Left ventricle myocardium inferior (tissue), 1 donor: ENCODE results near the gene LRMDA. TPM values are rescaled to one million over a fixed set of nuclear protein-coding genes. Genes with fewer than 3 reads are reported as not detected.

Experiments
- DNase-seq: peaks from one replicate; pipeline ENCODE4 v3.0.0-alpha.2; 2020
- H3K27ac ChIP-seq: fragments of 200-600 bp; replicated peaks from 2 replicates; pipeline ENCODE4 v1.8.0; 2021
- H3K27me3 ChIP-seq: fragments of 200-600 bp; 2 replicates; pipeline ENCODE4 v1.8.0; 2021; ENCODE audit warnings: low read depth
- H3K36me3 ChIP-seq: fragments of 200-600 bp; 2 replicates; pipeline ENCODE4 v1.8.0; 2021
- H3K4me1 ChIP-seq: fragments of 200-600 bp; 2 replicates; pipeline ENCODE4 v1.8.0; 2021
- H3K4me3 ChIP-seq: fragments of 200-600 bp; 2 replicates; pipeline ENCODE4 v1.8.0; 2021; ENCODE audit warnings: mild to moderate bottlenecking, moderate library complexity
- H3K9me3 ChIP-seq: fragments of 200-600 bp; replicated peaks from 2 replicates; pipeline ENCODE4 v1.8.0; 2021
- CTCF ChIP-seq: fragments of 200-600 bp; IDR thresholded peaks from 2 replicates; pipeline ENCODE4 v1.8.0; 2021; ENCODE audit warnings: antibody characterized with exemption, mild to moderate bottlenecking, borderline replicate concordance
- intact Hi-C: fragments of 100-400 bp; cut with micrococcal nuclease; formaldehyde crosslinking; loops from one replicate; pipeline ENCODE4 v1.11.0; 2022
- total RNA-seq: library from RNA; stranded (reverse); fragmentation: NEBNext Ultra II Directional; extraction: Animal tissue kit (Norgen Biotek cat#: 25700); gene quantifications from one replicate; pipeline ENCODE4 v1.2.1, GENCODE V29; 2021
- donor health status: DM: no; HTN: yes; CAD: no; lungs with severe emphysema.

Gene LRMDA
- total RNA-seq, 1 donor from 2014 or later, result 18.7 TPM

GRCh38 chr10:75858339-75858738 is 426.9 kb downstream of the LRMDA start:
- Histone ChIP-seq H3K36me3 (no peaks in the 10 kb centered on the region), H3K4me1 (no peaks in the 10 kb centered on the region), H3K4me3 (no peak overlapping the region), H3K9me3 (peaks cover 6% of the 10 kb centered on the region), H3K27ac (no peak overlapping the region), H3K27me3 (no peaks in the 10 kb centered on the region)
- intact Hi-C loops, result no loop called here
- TF ChIP-seq CTCF, result no peak
- DNase-seq, result no peak

- no peak for TF ChIP-seq CTCF
- Histone ChIP-seq H3K27me3 (no peaks in the 10 kb centered on the region), H3K4me3 (no peak overlapping the region), H3K9me3 (peaks cover 6% of the 10 kb centered on the region), H3K27ac (no peak overlapping the region), H3K36me3 (no peaks in the 10 kb centered on the region), H3K4me1 (no peaks in the 10 kb centered on the region)
- no peak for DNase-seq
- intact Hi-C loops, result no loop called here
These were observed 427.7 kb downstream of the LRMDA start for GRCh38 chr10:75859141-75859540.

- DNase-seq, result no peak
- Histone ChIP-seq H3K9me3 (peaks cover 6% of the 10 kb centered on the region), H3K4me3 (no peak overlapping the region), H3K4me1 (no peaks in the 10 kb centered on the region), H3K27ac (no peak overlapping the region), H3K36me3 (no peaks in the 10 kb centered on the region), H3K27me3 (no peaks in the 10 kb centered on the region)
- TF ChIP-seq CTCF, result no peak
- intact Hi-C loops, result no loop called here
These were observed 428.6 kb downstream of the LRMDA start for GRCh38 chr10:75860009-75860408.

- Histone ChIP-seq H3K4me1 (no peaks in the 10 kb centered on the region), H3K9me3 (no peaks in the 10 kb centered on the region), H3K36me3 (no peaks in the 10 kb centered on the region), H3K4me3 (no peak overlapping the region), H3K27me3 (no peaks in the 10 kb centered on the region), H3K27ac (no peak overlapping the region)
- no peak for TF ChIP-seq CTCF
- no peak for DNase-seq
- intact Hi-C loops, result no loop called here
These were observed 430.2 kb downstream of the LRMDA start for GRCh38 chr10:75861582-75861981.

- H3K36me3 ChIP-seq, result no peaks in the 10 kb centered on the region
- intact Hi-C loops, result no loop called here
- DNase-seq, result no peak
- H3K9me3 ChIP-seq, result no peaks in the 10 kb centered on the region
- no peaks in the 10 kb centered on the region for H3K4me1 ChIP-seq
- H3K27me3 ChIP-seq, result no peaks in the 10 kb centered on the region
- H3K4me3 ChIP-seq, result no peak overlapping the region
- no peak for TF ChIP-seq CTCF
- H3K27ac ChIP-seq, result no peak overlapping the region
These were observed 431.5 kb downstream of the LRMDA start for GRCh38 chr10:75862935-75863334.

- no peak overlapping the region for H3K4me3 ChIP-seq
- no peaks in the 10 kb centered on the region for H3K27me3 ChIP-seq
- intact Hi-C loops, result no loop called here
- no peak for TF ChIP-seq CTCF
- H3K4me1 ChIP-seq, result no peaks in the 10 kb centered on the region
- H3K27ac ChIP-seq, result no peak overlapping the region
- H3K36me3 ChIP-seq, result no peaks in the 10 kb centered on the region
- H3K9me3 ChIP-seq, result no peaks in the 10 kb centered on the region
- DNase-seq, result no peak
These were observed 433.3 kb downstream of the LRMDA start for GRCh38 chr10:75864717-75865116.
